ENCODE measurements around the gene SGMS2.
"Not testable (repeated sequence)": the region's sequence is repeated elsewhere in the genome, so short reads cannot be mapped to it uniquely, and the experiment has no call there.

Gene SGMS2

GRCh38 chr4:107896646-107897045 lies 71.9 kb downstream of the SGMS2 start:
- ChIA-PET CTCF (no interaction called here), POLR2A (ENCODE audit: low non-redundant PET) (no interaction called here)
- H3K27ac ChIP-seq = no peak overlapping the region
- DNase-seq (ENCODE audit: low spot score) = no peak
- TF ChIP-seq CTCF (conservative IDR thresholded peaks at IDR 0.05; ENCODE audit: low read depth) = no peak

- no peak for DNase-seq (ENCODE audit: low spot score)
- TF ChIP-seq CTCF (conservative IDR thresholded peaks at IDR 0.05; ENCODE audit: low read depth) = no peak
- CTCF ChIA-PET = no interaction called here
- no peak overlapping the region for H3K27ac ChIP-seq
- POLR2A ChIA-PET (ENCODE audit: low non-redundant PET) = no interaction called here
Measured at GRCh38 chr4:107897823-107898222, 73.1 kb downstream of the SGMS2 start.

GRCh38 chr4:107900067-107900466 lies 75.3 kb downstream of the SGMS2 start:
- ChIA-PET POLR2A (ENCODE audit: low non-redundant PET) (no interaction called here), CTCF (no interaction called here)
- no peak for DNase-seq (ENCODE audit: low spot score)
- no peak overlapping the region for H3K27ac ChIP-seq
- no peak for TF ChIP-seq CTCF (conservative IDR thresholded peaks at IDR 0.05; ENCODE audit: low read depth)

- CTCF ChIA-PET = interaction anchor here (0.6 kb wide), 1 partner anchor 1368 kb away, joined by 3 read pairs; no protein-coding TSS in a partner anchor
- no peak for TF ChIP-seq CTCF (conservative IDR thresholded peaks at IDR 0.05; ENCODE audit: low read depth)
- POLR2A ChIA-PET (ENCODE audit: low non-redundant PET) = no interaction called here
Measured at GRCh38 chr4:107900508-107900907, 75.8 kb downstream of the SGMS2 start.

GRCh38 chr4:107901213-107901934 lies 76.6 kb downstream of the SGMS2 start:
- POLR2A ChIA-PET (ENCODE audit: low non-redundant PET) = no interaction called here
- H3K27ac ChIP-seq = no peak overlapping the region
- no peak for TF ChIP-seq CTCF (conservative IDR thresholded peaks at IDR 0.05; ENCODE audit: low read depth)
- CTCF ChIA-PET = interaction anchor here (0.6 to 0.7 kb wide), 4 partner anchors 19 to 138 kb away, joined by 3 to 5 read pairs (median 3); no protein-coding TSS in a partner anchor
- no peak for DNase-seq (ENCODE audit: low spot score)

More at GRCh38 chr4:107900508-107900907, 75.8 kb downstream of the SGMS2 start:
- DNase-seq (ENCODE audit: low spot score) = no peak
- H3K27ac ChIP-seq = no peak overlapping the region

- POLR2A ChIA-PET (ENCODE audit: low non-redundant PET) = no interaction called here
- no peak overlapping the region for H3K27ac ChIP-seq
- CTCF ChIA-PET = interaction anchor here (0.6 kb wide), 1 partner anchor 262 kb away, joined by 3 read pairs; no protein-coding TSS in a partner anchor
- no peak for DNase-seq (ENCODE audit: low spot score)
- TF ChIP-seq CTCF (conservative IDR thresholded peaks at IDR 0.05; ENCODE audit: low read depth) = no peak
Measured at GRCh38 chr4:107902715-107903114, 78.0 kb downstream of the SGMS2 start.

- POLR2A ChIA-PET (ENCODE audit: low non-redundant PET); DNase-seq (ENCODE audit: low spot score); H3K27ac ChIP-seq; CTCF ChIA-PET: not testable (repeated sequence)
Measured at GRCh38 chr4:107905082-107905481, 80.3 kb downstream of the SGMS2 start.
